ENCODE results near the gene WDR64.

DNA sequence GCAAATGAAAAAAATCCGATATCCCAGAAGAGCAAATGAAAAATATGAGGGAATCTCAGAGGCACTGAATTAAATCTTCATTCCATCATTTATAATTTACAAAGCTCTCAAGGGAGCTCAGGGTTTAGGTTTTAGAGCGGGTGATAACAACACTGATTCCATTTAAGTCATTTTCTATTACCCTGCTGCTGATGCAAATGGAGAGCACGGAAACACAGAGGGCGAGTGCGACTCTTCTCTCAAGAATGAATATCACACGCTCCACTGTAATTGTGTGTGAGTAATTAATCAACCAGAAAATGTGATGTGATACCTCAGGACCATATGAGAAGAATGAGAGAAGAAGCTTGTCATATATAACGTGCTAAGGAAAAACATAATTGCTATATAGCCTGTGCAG, 34.7 kb upstream of the WDR64 start:
- no peak for TF ChIP-seq POLR2AphosphoS5 (IDR thresholded peaks at IDR 0.05; ENCODE audit: low read depth, low read length)
- TF ChIP-seq, protein P1, sequence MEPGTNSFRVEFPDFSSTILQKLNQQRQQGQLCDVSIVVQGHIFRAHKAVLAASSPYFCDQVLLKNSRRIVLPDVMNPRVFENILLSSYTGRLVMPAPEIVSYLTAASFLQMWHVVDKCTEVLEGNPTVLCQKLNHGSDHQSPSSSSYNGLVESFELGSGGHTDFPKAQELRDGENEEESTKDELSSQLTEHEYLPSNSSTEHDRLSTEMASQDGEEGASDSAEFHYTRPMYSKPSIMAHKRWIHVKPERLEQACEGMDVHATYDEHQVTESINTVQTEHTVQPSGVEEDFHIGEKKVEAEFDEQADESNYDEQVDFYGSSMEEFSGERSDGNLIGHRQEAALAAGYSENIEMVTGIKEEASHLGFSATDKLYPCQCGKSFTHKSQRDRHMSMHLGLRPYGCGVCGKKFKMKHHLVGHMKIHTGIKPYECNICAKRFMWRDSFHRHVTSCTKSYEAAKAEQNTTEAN (CRISPR knock-in tag; conservative IDR thresholded peaks at IDR 0.05), result no peak
